HepG2 (cell line): ENCODE measurements around the gene TNS1.

ENCODE experiments used
- JUN ChIP-seq: sonication (generic); formaldehyde crosslinking; IDR thresholded peaks from 2 replicates; pipeline ENCODE4 v1.4.0; 2020; ENCODE audit warnings: mild to moderate bottlenecking, missing genetic modification reagents
- SP1 ChIP-seq, 2 experiments: fragments of 450-650 bp in 1 of 2; sonication (generic) in 1 of 2; formaldehyde crosslinking in 1 of 2; IDR thresholded peaks; 2 replicates each; pipeline versions ENCODE4 v1.4.0 to v1.6.1; 2016 to 2020; ENCODE audit warnings: missing genetic modification reagents in 1 of 2
- TF ChIP-seq, protein P1 (sequence below): sonication (generic); formaldehyde crosslinking; IDR thresholded peaks from 2 replicates; pipeline ENCODE4 v1.4.0; 2020; ENCODE audit warnings: mild to moderate bottlenecking, missing genetic modification reagents, borderline replicate concordance

DNA sequence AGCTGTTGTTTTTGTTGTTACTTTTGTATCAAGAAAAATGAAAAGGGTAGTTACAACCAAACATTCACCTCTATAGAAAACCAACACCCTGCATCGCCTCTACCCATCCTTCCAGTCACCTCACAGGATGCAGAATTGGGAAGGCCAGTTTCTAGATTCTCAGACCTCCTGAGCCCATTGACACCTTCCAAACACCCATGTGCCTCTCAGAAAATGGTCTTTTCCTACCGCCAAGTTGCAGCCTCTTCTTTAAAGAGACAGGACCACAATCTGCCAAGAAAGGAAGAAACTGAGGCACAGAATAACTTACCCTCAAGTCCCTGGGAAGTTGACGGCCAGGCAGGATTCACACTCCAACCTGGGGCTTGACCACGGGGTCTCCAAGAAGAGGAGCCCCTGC, 101.4 kb downstream of the TNS1 start:
- TF ChIP-seq, protein P1, sequence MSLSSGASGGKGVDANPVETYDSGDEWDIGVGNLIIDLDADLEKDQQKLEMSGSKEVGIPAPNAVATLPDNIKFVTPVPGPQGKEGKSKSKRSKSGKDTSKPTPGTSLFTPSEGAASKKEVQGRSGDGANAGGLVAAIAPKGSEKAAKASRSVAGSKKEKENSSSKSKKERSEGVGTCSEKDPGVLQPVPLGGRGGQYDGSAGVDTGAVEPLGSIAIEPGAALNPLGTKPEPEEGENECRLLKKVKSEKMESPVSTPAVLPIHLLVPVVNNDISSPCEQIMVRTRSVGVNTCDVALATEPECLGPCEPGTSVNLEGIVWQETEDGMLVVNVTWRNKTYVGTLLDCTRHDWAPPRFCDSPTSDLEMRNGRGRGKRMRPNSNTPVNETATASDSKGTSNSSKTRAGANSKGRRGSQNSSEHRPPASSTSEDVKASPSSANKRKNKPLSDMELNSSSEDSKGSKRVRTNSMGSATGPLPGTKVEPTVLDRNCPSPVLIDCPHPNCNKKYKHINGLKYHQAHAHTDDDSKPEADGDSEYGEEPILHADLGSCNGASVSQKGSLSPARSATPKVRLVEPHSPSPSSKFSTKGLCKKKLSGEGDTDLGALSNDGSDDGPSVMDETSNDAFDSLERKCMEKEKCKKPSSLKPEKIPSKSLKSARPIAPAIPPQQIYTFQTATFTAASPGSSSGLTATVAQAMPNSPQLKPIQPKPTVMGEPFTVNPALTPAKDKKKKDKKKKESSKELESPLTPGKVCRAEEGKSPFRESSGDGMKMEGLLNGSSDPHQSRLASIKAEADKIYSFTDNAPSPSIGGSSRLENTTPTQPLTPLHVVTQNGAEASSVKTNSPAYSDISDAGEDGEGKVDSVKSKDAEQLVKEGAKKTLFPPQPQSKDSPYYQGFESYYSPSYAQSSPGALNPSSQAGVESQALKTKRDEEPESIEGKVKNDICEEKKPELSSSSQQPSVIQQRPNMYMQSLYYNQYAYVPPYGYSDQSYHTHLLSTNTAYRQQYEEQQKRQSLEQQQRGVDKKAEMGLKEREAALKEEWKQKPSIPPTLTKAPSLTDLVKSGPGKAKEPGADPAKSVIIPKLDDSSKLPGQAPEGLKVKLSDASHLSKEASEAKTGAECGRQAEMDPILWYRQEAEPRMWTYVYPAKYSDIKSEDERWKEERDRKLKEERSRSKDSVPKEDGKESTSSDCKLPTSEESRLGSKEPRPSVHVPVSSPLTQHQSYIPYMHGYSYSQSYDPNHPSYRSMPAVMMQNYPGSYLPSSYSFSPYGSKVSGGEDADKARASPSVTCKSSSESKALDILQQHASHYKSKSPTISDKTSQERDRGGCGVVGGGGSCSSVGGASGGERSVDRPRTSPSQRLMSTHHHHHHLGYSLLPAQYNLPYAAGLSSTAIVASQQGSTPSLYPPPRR = no peak
- TF ChIP-seq SP1 (IDR thresholded peaks at IDR 0.05) (no peak), SP1 (CRISPR knock-in tag; IDR thresholded peaks at IDR 0.05) (no peak), JUN (CRISPR knock-in tag) (no peak)
